ENCODE measurements around the gene MYO9B.

Gene MYO9B

DNA sequence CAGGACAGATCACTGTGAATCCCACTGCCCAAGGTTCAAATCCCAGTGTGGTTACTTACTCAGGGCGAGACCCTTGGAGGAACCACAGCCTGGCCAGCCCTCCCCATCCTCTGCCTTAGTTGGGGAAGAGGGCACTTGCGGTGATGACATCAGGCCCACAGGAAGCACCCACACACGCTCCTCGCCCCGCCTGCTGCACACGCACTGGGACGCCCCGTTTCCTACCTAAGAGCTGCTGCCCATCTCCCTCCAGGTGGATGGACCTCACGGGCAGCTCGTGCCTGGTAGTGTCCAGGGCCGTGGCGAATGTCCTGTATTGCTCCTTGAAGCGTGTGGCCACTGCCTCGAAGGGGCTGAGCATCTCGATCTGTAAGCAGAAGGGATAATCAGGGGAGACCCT is 19.9 kb upstream of the MYO9B start:
- peak in 1 of 10 donors; percentile 58 for DNase-seq
- intact Hi-C loops (cut with DNase I): no loop called here

DNA sequence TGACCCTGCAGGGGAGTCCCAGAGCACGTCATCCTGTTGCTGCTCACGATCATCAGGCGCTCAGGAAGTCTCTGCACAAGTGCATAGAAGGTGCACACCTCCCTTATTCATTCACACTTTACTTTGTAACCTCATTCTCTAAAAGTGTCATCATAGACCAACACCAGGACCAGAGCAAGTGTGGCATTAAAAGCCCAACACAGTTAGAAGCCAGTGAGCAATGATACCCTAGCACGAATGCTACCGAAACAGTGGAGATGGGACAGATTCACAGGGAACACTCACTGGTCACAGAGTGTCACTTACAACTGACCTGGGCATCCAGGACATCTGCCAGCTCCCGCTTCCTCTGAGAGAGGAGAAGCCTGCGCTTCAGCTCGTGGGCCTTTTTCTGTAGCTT is 17.3 kb upstream of the MYO9B start:
- DNase-seq: no peak

DNA sequence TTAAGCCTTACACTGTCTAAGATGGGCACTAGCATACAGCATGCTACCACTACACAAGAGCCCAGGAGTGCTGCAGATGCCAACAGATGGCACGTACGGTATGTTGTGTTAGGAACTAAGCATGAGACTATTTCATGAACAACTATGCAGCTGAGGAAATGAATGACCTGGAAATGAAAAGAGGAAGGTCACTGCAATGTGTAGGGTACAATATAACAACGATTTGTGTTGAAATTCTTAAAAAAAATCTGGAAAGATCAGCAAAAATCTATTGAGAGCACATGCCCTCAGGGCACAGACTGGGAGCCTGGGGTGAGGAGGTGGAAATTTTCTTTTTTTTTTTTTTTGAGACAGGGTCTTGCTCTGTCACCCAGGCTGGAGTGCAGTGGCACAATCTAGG is 14.8 kb upstream of the MYO9B start:
- no peak for DNase-seq
- intact Hi-C loops (cut with DNase I): no loop called here

More for the DNA sequence above, 17.3 kb upstream of the MYO9B start:
- intact Hi-C loops (cut with DNase I): no loop called here

DNA sequence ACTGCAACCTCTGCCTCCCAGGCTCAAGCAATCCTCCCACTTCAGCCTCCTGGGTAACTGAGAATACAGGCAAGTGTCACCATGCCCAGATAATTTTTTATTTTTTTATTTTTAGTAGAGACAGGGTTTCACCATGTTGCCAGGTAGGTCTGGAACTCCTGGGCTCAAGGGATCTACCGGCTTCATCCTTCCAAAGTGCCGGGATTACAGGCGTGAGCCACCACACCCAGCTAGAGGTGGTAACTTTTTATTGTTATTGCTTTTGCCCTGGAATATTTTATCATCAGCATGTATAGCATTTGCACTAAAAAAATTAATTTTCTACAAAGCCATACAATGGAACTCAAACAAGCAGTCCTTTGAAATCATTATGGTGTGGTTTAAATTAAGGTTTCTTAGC is 14.4 kb upstream of the MYO9B start:
- intact Hi-C loops (cut with DNase I): no loop called here

DNA sequence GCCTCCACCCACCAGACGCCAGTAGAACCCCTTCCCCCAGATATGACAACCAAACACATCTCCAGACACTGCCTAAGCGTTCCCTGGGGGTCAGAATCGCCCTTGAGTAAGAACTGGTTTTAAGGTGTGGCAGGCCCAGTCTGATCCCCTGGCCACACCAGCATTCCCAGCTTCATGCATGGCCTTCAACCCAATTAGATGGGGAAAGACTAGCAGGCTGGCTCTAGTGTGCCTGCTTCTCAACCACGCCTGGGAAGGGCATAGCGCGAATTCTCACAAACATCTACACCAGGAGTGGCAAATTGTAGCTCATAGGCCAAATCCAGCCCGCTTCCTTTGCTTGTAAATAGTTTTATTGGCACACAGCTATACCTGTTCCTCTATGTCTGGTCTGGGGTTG is 13.9 kb upstream of the MYO9B start:
- DNase-seq: no peak
- intact Hi-C loops (cut with DNase I): no loop called here

More for the DNA sequence above, 14.4 kb upstream of the MYO9B start:
- DNase-seq: no peak

DNA sequence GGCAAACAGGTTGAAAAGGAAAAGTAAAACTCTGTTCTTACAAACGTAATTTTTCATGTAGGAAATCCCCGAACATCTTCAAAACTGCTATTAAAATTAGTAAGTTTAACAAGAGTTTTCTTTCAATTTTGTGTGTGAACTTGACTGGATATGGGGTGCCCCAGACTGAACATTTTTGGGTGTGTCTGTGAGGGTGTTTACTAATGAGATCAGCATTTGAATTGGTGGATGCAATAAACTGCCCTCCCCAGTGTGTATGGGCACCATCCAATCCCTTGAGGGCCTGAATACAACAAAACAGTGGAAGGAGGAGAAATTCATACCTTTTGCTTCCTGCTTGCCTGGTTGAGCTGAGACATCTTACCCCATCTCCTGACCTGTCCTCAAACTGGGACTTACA is 12.1 kb upstream of the MYO9B start:
- intact Hi-C loops (cut with DNase I): no loop called here
- no peak for DNase-seq

DNA sequence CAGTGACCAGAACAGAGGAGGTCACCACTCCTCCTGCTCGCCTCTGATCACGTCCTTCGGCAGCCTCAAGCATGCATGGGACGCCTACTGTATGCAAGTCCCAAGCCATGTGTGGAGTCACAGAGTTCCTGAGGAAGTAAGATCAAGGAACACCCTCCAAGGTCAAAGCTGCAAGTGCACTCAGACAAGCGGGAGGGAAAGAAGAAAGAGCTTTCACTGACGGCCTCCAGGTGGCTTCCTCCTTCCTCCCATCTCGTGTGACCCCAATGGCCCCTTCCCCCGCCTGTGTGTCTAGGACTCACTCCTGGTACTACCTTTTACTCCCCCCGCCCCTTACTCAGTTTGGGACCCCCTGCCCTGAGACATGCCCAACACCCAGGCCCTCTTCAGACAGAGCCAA is 6.4 kb upstream of the MYO9B start:
- DNase-seq: no peak
- intact Hi-C loops (cut with DNase I): no loop called here

DNA sequence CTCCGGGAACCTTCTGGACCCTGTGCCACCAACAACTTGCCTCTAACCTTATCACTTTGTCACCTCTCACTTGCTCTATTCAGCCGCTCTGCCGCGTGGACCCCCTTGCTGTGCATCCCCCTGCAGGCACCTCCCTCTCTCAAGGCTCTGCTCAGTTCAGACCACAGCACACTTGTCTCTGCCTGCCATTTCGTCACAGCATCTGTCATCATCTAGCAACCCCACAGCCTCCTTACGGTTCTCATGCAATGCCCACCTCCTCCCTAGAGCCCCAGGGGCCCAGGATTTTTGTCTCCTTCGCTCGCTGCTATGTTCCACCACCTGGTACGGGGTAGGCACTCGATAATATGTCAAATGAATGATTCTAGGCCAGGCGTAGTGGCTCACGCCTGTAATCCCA is 5.2 kb upstream of the MYO9B start:
- no peak for DNase-seq
- intact Hi-C loops (cut with DNase I): loop anchor here (10.0 kb wide), 1 partner anchor 144 kb away; the partner anchor contains the start of gene USE1

DNA sequence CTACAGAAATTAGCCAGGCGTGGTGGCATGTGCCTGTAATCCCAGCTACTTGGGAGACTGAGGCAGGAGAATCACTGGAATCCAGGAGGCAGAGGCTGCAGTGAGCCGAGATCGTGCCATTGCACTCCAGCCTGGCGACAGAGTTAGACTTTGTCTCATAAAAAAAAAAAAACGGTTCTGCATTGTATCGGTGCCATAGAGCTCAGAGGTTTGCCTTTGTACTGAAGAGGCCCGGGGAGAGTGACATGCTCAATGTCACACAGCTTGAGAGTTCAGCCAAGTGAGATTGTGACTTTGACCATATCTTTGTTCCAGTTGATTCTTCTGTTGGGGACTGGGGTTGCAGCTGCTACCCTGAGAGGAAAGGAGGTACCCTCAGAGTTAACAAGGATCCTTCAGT is 4.7 kb upstream of the MYO9B start:
- DNase-seq: no peak
- intact Hi-C loops (cut with DNase I): loop anchor here (10.0 kb wide), 1 partner anchor 144 kb away; the partner anchor contains the start of gene USE1

DNA sequence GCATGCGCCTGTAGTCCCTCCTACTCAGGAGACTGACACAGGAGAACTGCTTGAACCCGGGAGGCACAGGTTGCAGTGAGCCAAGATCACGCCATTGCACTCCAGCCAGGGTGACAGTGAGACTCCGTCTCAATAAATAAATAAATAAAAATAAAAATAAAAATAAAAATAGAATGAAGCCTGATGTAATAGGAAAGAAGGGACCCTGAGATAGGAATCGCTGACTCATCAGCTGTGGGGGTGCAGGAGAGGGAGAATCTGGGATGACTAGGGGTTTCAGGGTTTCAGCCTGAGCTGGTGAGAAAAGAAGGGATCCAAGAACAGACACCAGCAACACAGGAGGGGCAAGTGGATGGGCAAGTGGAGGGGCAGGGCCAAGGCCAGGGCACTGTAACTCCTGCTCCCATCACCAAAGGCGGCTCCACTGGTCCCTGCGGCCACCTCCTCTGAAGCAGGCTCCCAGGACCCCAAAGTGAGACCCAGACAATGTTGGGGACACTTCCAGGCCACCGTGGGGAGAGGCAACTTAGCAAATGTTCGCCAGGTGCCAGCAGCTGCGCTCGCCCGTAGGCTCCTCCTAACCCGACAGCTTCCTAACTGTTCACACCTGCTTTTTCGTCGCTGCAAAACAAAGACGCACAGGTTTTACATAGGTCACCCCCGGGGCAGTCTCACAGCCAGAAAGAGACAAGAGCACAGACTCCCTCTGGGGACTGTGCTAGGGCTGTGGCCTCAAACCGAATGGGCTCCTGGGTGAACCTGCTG is 1.5 kb upstream of the MYO9B start:
- intact Hi-C loops (cut with DNase I): loop anchor here (10.0 kb wide), 1 partner anchor 141 kb away; the partner anchor contains the start of gene USE1
- DNase-seq: peak in 1 of 10 donors; percentile 61

DNA sequence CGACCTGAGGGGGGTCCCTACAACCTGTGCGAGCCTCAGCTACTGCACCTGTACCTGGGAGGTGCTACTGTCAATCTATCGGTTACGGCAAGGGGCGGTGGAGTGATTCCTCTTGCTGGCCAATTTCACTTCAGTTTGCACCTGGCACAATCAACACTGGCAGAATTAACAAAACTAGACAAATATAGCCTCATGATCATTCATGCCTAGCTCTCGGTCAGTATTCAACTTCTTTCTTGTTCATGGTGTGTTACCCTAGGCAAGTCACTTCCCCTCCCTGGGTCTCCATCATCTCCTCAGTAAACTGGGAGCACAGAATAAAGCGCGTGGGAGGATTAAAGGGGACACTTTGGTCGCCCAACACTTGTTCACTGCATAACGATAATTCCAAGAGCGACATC is 943 bp upstream of the MYO9B start:
- DNase-seq: no peak
- intact Hi-C loops (cut with DNase I): loop anchor here (5.0 to 10.0 kb wide), 2 partner anchors 53 to 140 kb away; partner anchors contain the start of gene USE1

DNA sequence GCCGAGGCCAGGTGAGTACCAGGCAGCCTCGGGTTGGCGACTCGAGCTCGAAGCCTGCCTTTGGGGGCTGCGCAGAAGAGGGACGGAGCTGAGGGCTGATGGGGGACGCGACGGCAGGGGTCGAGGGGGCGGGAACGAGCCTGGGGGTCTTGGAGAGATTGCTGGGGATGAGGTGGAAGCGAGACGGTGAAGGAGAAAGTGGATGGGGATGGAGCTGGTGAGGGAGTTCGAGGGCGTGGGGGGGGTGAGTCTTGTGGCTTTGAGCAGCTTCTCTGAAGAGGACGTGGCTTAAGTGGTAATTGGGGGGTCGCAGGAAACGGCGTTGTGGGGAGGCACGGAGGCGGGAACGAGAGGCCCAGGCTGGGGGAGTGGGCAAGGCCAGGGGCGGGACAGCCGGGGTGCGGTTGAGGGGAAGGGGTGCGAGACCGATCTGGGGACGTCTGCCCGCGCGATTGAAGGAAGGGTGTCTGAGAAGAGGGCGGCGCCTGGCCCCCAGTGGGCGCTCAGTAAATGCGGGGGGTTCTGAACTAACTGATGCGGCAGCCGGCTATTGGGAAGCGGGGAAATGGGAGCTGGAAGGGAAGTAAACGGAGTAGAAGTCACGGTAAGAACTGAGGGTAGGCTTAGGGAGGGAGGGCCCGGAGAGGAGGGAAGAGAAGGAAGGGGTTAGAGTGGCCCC is 426 bp downstream of the MYO9B start:
- peak in 2 of 10 donors; percentile 74 to 86 for DNase-seq
- intact Hi-C loops (cut with DNase I): loop anchor here (5.0 to 10.0 kb wide), 2 partner anchors 51 to 139 kb away; partner anchors contain the start of gene USE1

DNA sequence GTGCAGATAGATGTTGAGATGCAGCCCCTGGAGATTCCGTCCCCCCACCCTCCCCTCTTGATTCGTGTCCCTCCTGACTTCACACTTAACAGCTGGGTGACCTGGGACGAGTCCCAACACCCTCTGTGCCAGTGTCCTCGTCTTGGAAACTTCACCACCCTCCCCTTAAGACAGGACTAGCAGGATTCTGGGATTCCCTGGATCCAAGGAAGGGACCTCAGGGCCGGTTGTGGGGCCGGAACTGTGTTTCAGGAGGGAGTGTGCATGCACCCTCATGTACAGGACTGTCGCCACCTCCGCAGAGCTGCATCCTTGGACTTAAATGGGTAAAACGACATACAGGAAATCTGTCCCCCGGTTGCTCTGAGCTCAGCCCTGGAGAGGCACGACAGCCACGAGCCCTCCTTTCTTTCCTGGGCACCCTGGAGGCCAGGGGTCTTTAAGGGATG is 990 bp downstream of the MYO9B start:
- peak in 1 of 10 donors; percentile 75 for DNase-seq

DNA sequence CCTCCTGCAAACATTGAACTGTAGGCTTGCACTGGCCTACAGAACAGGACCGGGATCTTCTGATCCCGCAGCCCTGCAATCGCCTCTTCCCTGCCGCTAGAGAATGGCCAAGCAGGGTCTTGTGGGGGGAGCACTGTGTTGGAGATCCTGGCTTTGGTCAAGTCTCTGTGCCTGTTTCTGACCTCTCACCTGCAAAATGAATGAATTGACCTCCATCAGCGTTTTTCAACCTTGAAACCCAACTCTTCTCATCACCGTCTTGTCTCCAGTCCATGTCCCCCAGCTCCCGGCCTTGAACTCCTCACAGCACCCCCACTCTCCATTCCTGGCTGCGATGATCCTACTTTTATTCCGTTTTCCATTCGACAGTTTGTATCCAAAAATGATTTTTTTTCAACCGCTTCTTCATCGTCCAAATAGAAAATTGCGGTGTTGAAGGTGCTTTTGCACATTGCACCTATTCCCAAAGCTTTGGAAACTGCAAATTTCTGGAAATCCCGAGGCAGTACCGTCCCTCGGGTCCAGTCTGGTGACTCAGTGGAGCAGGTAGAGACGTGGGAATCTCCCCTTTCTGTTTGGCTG is 2.0 kb downstream of the MYO9B start:
- peak in 1 of 10 donors; percentile 50 for DNase-seq
- intact Hi-C loops (cut with DNase I): loop anchor here (5.0 to 10.0 kb wide), 2 partner anchors 50 to 137 kb away; partner anchors contain the start of gene USE1

More for the DNA sequence above, 990 bp downstream of the MYO9B start:
- intact Hi-C loops (cut with DNase I): loop anchor here (5.0 to 10.0 kb wide), 2 partner anchors 51 to 138 kb away; partner anchors contain the start of gene USE1

DNA sequence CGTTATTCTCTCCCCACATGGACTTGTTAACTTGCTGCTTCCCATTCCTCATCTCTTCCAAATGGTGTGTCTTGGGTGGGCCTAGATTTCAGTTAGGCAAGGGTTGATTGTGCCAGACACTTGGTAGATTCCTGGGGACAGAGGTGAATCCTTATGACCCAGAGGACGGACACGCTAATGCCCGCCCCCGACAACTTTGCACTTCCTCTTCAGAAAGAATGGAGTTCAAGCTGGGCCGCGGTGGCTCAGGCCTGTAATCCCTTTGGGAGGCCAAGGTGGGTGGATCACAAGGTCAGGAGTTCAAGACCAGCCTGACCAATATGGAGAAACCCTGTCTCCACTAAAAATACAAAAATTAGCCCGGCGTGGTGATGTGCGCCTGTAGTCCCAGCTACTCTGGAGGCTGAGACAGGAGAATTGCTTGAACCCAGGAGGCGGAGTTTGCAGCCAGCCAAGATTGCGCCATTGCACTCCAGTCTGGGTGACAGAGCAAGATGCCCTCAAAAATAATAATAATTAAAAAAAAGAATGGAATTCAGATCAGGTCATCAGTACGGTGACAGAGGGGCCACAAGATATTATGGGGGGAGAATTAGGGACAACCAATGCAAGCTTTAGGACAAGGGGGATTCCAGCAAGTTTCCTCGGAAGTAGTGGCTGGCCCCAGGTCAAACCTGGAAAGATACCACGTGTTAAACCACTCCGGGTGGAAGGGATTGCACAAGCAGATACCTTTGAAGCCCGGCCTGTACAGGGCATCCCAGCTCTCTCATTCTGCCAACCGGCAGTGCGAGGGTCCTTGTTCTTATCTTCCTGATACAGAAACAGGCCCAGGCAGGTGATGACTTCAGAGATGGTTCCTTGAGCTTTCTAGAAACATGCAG is 2.7 kb downstream of the MYO9B start:
- peak in 1 of 10 donors; percentile 63 for DNase-seq
- intact Hi-C loops (cut with DNase I): loop anchor here (5.0 to 10.0 kb wide), 2 partner anchors 49 to 137 kb away; partner anchors contain the start of gene USE1

DNA sequence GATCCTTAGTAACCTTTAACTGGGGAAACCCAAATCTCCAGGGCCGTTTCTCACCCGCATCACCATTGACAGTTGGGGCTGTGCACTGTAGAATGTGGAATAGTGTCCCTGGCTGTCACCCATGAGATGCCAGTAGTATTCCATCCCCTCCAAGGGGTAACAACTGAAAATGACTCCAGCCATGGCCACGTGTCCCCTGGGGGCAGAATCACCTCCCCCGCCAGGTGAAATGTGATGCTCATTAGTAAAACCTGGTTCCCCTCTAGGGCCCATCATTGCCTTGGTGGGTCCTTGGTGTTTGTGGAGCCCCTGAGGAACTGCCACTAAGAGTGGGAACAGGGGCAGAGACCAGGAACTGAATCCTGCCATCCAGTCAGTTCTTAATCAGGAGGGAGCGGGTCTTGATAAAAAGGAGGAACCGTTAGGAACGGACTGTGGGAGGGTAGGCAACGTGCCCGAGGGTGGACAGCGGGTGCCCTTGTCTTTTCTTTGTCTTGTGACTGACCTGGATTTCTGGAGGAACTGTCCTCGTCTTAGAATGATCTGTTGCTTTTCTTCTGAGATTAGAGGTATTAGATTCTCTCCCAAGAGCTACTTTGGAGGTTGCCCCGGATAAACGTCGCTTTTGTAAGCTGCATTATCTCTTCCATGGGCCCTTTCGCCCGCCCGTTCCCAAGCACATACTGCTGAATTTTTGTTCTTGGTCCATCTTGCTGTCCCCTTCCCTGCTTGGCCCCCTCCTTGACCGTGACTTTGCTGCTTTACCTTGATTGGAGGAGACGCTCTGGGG is 3.5 kb downstream of the MYO9B start:
- DNase-seq: peak in 2 of 10 donors; percentile 32 to 61
- intact Hi-C loops (cut with DNase I): loop anchor here (5.0 to 10.0 kb wide), 2 partner anchors 48 to 136 kb away; partner anchors contain the start of gene USE1

DNA sequence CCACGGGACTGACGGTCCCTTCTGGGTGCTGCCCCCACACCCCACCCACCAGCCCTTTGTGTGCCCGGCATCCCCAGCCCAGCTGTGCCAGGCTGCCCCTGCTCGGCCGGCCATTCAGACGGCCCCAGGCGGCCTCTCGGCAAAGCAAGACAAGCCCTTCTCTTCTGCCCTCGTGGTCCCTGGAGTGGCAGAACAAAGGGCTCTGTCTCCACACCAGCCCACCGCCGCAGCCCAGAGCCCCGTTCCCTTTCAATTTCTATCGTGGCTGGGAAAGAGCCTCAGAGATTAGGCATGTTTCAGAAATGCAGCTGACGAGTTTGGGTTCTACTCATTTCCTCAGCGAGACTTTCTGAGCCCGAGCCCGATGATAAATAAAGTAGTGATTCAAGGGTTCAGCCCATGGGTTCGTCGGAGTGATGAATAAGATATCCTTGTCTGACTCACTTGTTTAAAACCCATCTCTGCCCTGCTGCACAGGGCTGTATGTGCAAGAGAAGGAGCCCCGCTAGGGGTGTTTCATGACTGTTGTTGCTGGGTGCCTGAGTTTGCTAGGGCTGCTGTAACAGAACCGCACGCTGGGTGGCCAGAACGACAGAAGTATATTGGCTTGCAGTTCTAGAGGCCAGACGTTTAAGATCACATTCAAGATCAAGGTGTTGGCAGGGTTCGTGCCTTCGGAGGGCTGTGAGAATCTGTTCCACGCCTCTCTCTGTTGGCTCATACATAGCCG is 4.3 kb downstream of the MYO9B start:
- intact Hi-C loops (cut with DNase I): loop anchor here (5.0 to 10.0 kb wide), 2 partner anchors 47 to 135 kb away; partner anchors contain the start of gene USE1
- peak; percentile 68 to 96 (median 76) for DNase-seq

DNA sequence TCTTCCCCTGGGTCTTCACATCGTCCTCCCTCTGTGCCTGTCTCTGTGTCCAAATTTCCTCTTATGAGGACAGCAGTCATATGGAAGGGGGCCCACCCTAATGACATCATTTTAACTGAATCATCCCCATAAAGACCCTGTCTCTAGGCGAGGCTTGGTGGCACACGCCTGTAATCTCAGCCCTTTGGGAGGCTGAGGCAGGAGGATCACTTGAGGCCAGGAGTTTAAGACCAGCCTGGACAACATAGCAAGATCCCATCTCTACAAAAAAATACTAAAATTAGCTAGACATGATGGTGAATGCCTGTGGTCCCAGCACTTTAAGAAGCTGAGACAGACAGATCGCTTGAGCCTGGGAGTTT is 4.8 kb downstream of the MYO9B start:
- DNase-seq: no peak
- intact Hi-C loops (cut with DNase I): no loop called here

Data from posterior cingulate gyrus (tissue), 11 donors.